SK-N-SH (cell line): Measurements from ENCODE around the gene ME1.

Source experiments
- FOXM1 ChIP-seq: IDR thresholded peaks from 2 replicates; pipeline ENCODE4 v1.4.0; 2012; ENCODE audit warnings: low read depth, mild to moderate bottlenecking
- POLR2AphosphoS5 ChIP-seq: IDR thresholded peaks from 2 replicates; pipeline ENCODE4 v1.6.1; 2012; ENCODE audit warnings: low read depth, low read length

DNA sequence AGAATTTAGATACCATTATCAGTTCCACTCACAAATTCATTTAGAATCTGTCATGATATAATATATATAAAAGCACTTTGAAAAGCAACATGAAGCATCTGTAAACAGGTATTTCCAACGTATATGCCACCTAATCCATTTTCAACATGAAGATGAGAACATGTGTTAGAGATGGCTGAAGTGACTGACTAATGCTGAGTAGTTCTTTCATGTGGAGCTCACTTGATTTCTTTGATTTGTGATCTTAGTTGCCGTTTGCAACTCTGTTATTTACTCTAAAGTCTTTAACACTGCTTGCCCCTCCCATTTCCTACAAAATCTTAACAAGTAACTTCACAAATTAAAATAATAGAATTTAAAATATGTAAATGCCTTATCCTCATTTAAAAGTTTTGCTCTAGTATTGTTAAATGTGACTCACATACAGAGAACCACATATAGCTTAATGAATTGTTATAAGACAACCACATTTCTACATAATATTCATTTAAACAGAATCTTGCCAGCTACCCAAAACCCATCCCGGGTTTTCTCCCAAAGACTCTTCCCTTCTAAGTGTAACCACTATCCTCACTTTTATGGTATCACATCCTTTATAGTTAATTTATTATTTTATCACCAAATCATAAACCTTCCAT, 78.3 kb downstream of the ME1 start:
- TF ChIP-seq POLR2AphosphoS5 (no peak), FOXM1 (no peak)
